GM19240 (cell line): Measurements from ENCODE around the gene DLG4.

ENCODE experiments used
- DNase-seq: peaks from one replicate; pipeline ENCODE4 v3.0.0; 2011; ENCODE audit warnings: low spot score; ENCODE audit not compliant: insufficient read length

Gene DLG4

GRCh38 chr17:7215652-7216180 is 3.9 kb downstream of the DLG4 start:
- no peak for DNase-seq

- DNase-seq, result no peak
Measured at GRCh38 chr17:7215136-7215638, 4.4 kb downstream of the DLG4 start.

- peak; percentile 100 for DNase-seq
Measured at GRCh38 chr17:7214300-7215135, 5.1 kb downstream of the DLG4 start.

GRCh38 chr17:7213895-7214299 is 5.7 kb downstream of the DLG4 start:
- DNase-seq, result peak; percentile 54

- no peak for DNase-seq
Measured at GRCh38 chr17:7211491-7212273, 8.0 kb downstream of the DLG4 start.

- DNase-seq, result no peak
Measured at GRCh38 chr17:7208754-7209460, 10.7 kb downstream of the DLG4 start.

- no peak for DNase-seq
Measured at GRCh38 chr17:7208027-7208571, 11.5 kb downstream of the DLG4 start.

- no peak for DNase-seq
Measured at GRCh38 chr17:7207120-7208001, 12.3 kb downstream of the DLG4 start.

GRCh38 chr17:7205561-7205960 is 14.1 kb downstream of the DLG4 start:
- no peak for DNase-seq

- DNase-seq, result peak; percentile 99
Measured at GRCh38 chr17:7204828-7205461, 14.7 kb downstream of the DLG4 start.

GRCh38 chr17:7204336-7204735 is 15.3 kb downstream of the DLG4 start:
- DNase-seq, result no peak

GRCh38 chr17:7203391-7203790 is 16.2 kb downstream of the DLG4 start:
- DNase-seq, result no peak

GRCh38 chr17:7196651-7197401 is 22.8 kb downstream of the DLG4 start:
- DNase-seq, result no peak

GRCh38 chr17:7195971-7196370 is 23.7 kb downstream of the DLG4 start:
- no peak for DNase-seq

GRCh38 chr17:7192271-7192937 is 27.2 kb downstream of the DLG4 start:
- DNase-seq, result no peak

- peak; percentile 44 for DNase-seq
Measured at GRCh38 chr17:7191571-7192270, 27.9 kb downstream of the DLG4 start.

- no peak for DNase-seq
Measured at GRCh38 chr17:7191069-7191468, 28.6 kb downstream of the DLG4 start.
